Umbilical cord (tissue), 2 donors: ENCODE results near the gene DENND4C. TPM values are rescaled to one million over a fixed set of nuclear protein-coding genes. Genes with fewer than 3 reads are reported as not detected.
"Not testable (repeated sequence)": the region's sequence is repeated elsewhere in the genome, so short reads cannot be mapped to it uniquely, and the experiment has no call there.

Source experiments
- DNase-seq: peaks from one replicate; pipeline ENCODE4 v3.0.0-alpha.2; 2015; ENCODE audit warnings: low spot score
- total RNA-seq: library from RNA; depleted of rRNA; stranded (reverse); fragments of >200 nt; gene quantifications from one replicate; pipeline ENCODE4 v1.2.3, GENCODE V29; 2014; ENCODE audit warnings: low replicate concordance; ENCODE audit not compliant: insufficient read depth

Gene DENND4C
- total RNA-seq, 1 donor from 2014 or later: 121 TPM

- DNase-seq: no peak
These were observed 179.7 kb downstream of the DENND4C start for GRCh38 chr9:19410195-19410503.

GRCh38 chr9:19410594-19410993 is 180.1 kb downstream of the DENND4C start:
- no peak for DNase-seq

- no peak for DNase-seq
These were observed 180.8 kb downstream of the DENND4C start for GRCh38 chr9:19411316-19411715.

- not testable (repeated sequence) for DNase-seq
These were observed 183.0 kb downstream of the DENND4C start for GRCh38 chr9:19413456-19413855.

GRCh38 chr9:19416143-19416542 is 185.7 kb downstream of the DENND4C start:
- no peak for DNase-seq

- DNase-seq: no peak
These were observed 190.4 kb downstream of the DENND4C start for GRCh38 chr9:19420877-19421276.

Other genes starting within 250 kb of the DENND4C start
- gene SAXO1, start 197.5 kb upstream of the DENND4C start, total RNA-seq: 1.9 TPM
- gene RRAGA, start 181.3 kb upstream of the DENND4C start, total RNA-seq: 28.4 TPM
- 19.7 TPM for gene HAUS6, start 127.8 kb upstream of the DENND4C start, total RNA-seq
- gene PLIN2, start 103.2 kb upstream of the DENND4C start, total RNA-seq: 92.7 TPM
- gene RPS6, start 149.5 kb downstream of the DENND4C start, total RNA-seq: 1,488 TPM
- 2.2 TPM for gene ACER2, start 178.3 kb downstream of the DENND4C start, total RNA-seq